GM18508 (cell line): Measurements from ENCODE around the gene CRAT.

Experiments
- ATAC-seq: cut with Tn5 transposase; IDR thresholded peaks from one replicate; pipeline ENCODE4 v1.9.1; 2021; ENCODE audit warnings: moderate number of reproducible peaks; ENCODE audit not compliant: insufficient read depth, unreplicated experiment

CRAT gene

GRCh38 chr9:129095908-129096307 lies 14.7 kb downstream of the CRAT start:
- no peak for ATAC-seq

- ATAC-seq, result no peak
These were observed 15.4 kb downstream of the CRAT start for GRCh38 chr9:129095170-129095667.

- no peak for ATAC-seq
These were observed 16.0 kb downstream of the CRAT start for GRCh38 chr9:129094387-129095169.

- ATAC-seq, result no peak
These were observed 16.8 kb downstream of the CRAT start for GRCh38 chr9:129093602-129094386.

GRCh38 chr9:129089246-129089645 lies 21.3 kb downstream of the CRAT start:
- no peak for ATAC-seq

- no peak for ATAC-seq
These were observed 26.5 kb downstream of the CRAT start for GRCh38 chr9:129084087-129084486.

GRCh38 chr9:129081388-129081904 lies 29.1 kb downstream of the CRAT start:
- ATAC-seq, result no peak

GRCh38 chr9:129080601-129081387 lies 29.8 kb downstream of the CRAT start, which contains the start of gene DOLPP1:
Gene DOLPP1 (plus strand): TSS chr9:129081111. CDS start chr9:129081132, 21 bp downstream.
- ATAC-seq, result peak; percentile 83

GRCh38 chr9:129080298-129080600 lies 30.3 kb downstream of the CRAT start:
- no peak for ATAC-seq

GRCh38 chr9:129079829-129080228 lies 30.8 kb downstream of the CRAT start:
- ATAC-seq, result no peak

GRCh38 chr9:129078691-129079503 lies 31.7 kb downstream of the CRAT start:
- no peak for ATAC-seq

- ATAC-seq, result no peak
These were observed 33.4 kb downstream of the CRAT start for GRCh38 chr9:129077236-129077635.

- ATAC-seq, result no peak
These were observed 34.0 kb downstream of the CRAT start for GRCh38 chr9:129076640-129077037.

GRCh38 chr9:129075996-129076639 lies 34.5 kb downstream of the CRAT start:
- no peak for ATAC-seq

- no peak for ATAC-seq
These were observed 36.5 kb downstream of the CRAT start for GRCh38 chr9:129074106-129074505.

- ATAC-seq, result no peak
These were observed 37.2 kb downstream of the CRAT start for GRCh38 chr9:129073404-129073803.

GRCh38 chr9:129072171-129072570 lies 38.4 kb downstream of the CRAT start:
- ATAC-seq, result no peak

- ATAC-seq, result no peak
These were observed 39.0 kb downstream of the CRAT start for GRCh38 chr9:129071526-129072126.
